ENCODE results near the gene MYO1C.

DNA sequence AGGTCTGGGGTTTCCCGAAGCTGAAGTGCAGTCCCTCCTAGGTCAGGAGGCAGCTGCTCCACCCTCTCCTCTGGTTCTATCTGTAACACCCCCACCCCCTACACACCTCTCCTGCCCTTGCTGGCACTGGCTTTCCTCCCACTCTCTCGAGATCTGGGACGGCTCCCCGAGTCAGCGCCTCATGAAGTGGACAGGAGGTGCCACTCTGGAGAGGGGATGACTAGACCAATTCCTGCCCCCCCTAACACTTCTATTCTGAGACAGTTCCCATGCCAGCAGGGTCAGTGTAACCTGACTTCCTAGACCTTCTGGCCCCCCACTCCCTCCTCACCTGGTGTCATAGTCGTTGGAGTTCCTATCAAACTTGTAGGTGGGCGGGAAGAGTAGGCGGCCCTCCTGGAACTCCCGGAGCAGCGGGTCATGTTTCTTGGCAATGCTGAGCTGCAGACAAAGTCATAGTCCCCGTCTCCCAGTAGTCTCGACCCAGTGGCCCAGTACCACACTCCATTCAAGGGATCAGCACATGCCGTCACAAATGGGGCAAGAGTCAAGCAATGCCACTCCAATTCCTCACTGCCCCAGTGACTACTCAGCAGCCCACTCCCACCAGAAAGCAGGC lies 14.3 kb upstream of the MYO1C start:
- no peak for TF ChIP-seq CTCF (IDR thresholded peaks at IDR 0.05)
- no peak for TF ChIP-seq POLR2AphosphoS5 (IDR thresholded peaks at IDR 0.05; ENCODE audit: low read depth, low read length)
- TF ChIP-seq, protein P1, sequence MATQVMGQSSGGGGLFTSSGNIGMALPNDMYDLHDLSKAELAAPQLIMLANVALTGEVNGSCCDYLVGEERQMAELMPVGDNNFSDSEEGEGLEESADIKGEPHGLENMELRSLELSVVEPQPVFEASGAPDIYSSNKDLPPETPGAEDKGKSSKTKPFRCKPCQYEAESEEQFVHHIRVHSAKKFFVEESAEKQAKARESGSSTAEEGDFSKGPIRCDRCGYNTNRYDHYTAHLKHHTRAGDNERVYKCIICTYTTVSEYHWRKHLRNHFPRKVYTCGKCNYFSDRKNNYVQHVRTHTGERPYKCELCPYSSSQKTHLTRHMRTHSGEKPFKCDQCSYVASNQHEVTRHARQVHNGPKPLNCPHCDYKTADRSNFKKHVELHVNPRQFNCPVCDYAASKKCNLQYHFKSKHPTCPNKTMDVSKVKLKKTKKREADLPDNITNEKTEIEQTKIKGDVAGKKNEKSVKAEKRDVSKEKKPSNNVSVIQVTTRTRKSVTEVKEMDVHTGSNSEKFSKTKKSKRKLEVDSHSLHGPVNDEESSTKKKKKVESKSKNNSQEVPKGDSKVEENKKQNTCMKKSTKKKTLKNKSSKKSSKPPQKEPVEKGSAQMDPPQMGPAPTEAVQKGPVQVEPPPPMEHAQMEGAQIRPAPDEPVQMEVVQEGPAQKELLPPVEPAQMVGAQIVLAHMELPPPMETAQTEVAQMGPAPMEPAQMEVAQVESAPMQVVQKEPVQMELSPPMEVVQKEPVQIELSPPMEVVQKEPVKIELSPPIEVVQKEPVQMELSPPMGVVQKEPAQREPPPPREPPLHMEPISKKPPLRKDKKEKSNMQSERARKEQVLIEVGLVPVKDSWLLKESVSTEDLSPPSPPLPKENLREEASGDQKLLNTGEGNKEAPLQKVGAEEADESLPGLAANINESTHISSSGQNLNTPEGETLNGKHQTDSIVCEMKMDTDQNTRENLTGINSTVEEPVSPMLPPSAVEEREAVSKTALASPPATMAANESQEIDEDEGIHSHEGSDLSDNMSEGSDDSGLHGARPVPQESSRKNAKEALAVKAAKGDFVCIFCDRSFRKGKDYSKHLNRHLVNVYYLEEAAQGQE (IDR thresholded peaks at IDR 0.05; ENCODE audit: insufficient read depth in 1 of 2, low read depth in 2 of 2, low read length in 1 of 2) = no peak
- TF ChIP-seq TCF7L2 (IDR thresholded peaks at IDR 0.05; ENCODE audit: low read depth, low read length) = no peak
- TF ChIP-seq SIN3A (IDR thresholded peaks at IDR 0.05; ENCODE audit: borderline replicate concordance, insufficient read depth, low read depth, low read length) = no peak
